Endothelial cell of umbilical vein (primary cell): ENCODE data around the gene CCDC6. TPM values are rescaled to one million over a fixed set of nuclear protein-coding genes. Genes with fewer than 3 reads are reported as not detected.

ENCODE experiments used
- BruUV-seq: library from RNA; stranded (reverse); fragments of 400-500 nt; replicated peaks from 2 replicates; lab custom pipeline; 2021; lab: Mats Ljungman, UMichigan
- CTCF ChIA-PET: fragments of 300-600, 350-600 bp; sonication (Branson Sonifier 250); formaldehyde crosslinking; loops from one replicate; lab custom pipeline; 2021; ENCODE audit warnings: antibody characterized with exemption, inconsistent platforms; lab: Charles Lee
- POLR2A ChIA-PET: fragments of 300-600, 350-600 bp; sonication (Branson Sonifier 250); formaldehyde crosslinking; loops from one replicate; lab custom pipeline; 2021; ENCODE audit warnings: antibody characterized with exemption, inconsistent platforms; lab: Charles Lee
- DNase-seq: peaks from one replicate; pipeline ENCODE4 v3.0.0-alpha.2; 2011; ENCODE audit warnings: low read depth, low spot score
- FAIRE-seq: peaks from 2 replicates; lab custom pipeline; 2011; peaks lifted over from hg19 to GRCh38; lab: Jason Lieb, UNC
- H2AFZ ChIP-seq: 2 replicates; pipeline ENCODE4 v1.6.0; 2012; ENCODE audit warnings: low read depth, low read length, control low read depth, inconsistent platforms
- H3K27ac ChIP-seq: 2 replicates; pipeline ENCODE4 v1.5.1; 2011; ENCODE audit warnings: low read depth, mild to moderate bottlenecking, control low read depth, low read length, moderate library complexity; ENCODE audit not compliant: insufficient read depth
- H3K27me3 ChIP-seq, 2 experiments: 2 replicates each; pipeline versions ENCODE4 v1.6.0 to v1.6.1; 2011; ENCODE audit warnings: low read length in 2 of 2, mixed read lengths in 1 of 2; ENCODE audit not compliant: control insufficient read depth in 2 of 2, insufficient read depth in 2 of 2
- H3K36me3 ChIP-seq, 2 experiments: 2 replicates in 1 of 2; 3 replicates in 1 of 2; pipeline ENCODE4 v1.5.1; 2011; ENCODE audit warnings: low read length in 2 of 2, mild to moderate bottlenecking in 1 of 2, moderate library complexity in 1 of 2; ENCODE audit not compliant: control insufficient read depth in 2 of 2, insufficient read depth in 2 of 2; ENCODE audit errors: extremely low read depth in 1 of 2
- H3K4me1 ChIP-seq: 3 replicates; pipeline ENCODE4 v1.5.1; 2011; ENCODE audit warnings: mild to moderate bottlenecking, low read length; ENCODE audit not compliant: control insufficient read depth, insufficient read depth; ENCODE audit errors: extremely low read depth
- H3K4me2 ChIP-seq: 2 replicates; pipeline ENCODE4 v1.6.1; 2011; ENCODE audit warnings: low read length, control low read depth, mixed read lengths; ENCODE audit not compliant: insufficient read depth
- H3K4me3 ChIP-seq, 3 experiments: fragments of 200-600 bp in 1 of 3; sonication (generic), shearing (Covaris generic) in 1 of 3; replicated peaks in 1 of 3; 2 replicates each; pipeline ENCODE4 v1.5.1; 2011 to 2016; ENCODE audit warnings: control low read depth in 3 of 3, low read length in 3 of 3, mild to moderate bottlenecking in 2 of 3, inconsistent platforms in 1 of 3, low read depth in 1 of 3, moderate library complexity in 1 of 3; ENCODE audit not compliant: insufficient read depth in 1 of 3
- H3K79me2 ChIP-seq: 2 replicates; pipeline ENCODE4 v1.6.0; 2012; ENCODE audit warnings: low read length, inconsistent platforms; ENCODE audit not compliant: control insufficient read depth, insufficient read depth
- H3K9ac ChIP-seq: replicated peaks from 2 replicates; pipeline ENCODE3; 2011; ENCODE audit warnings: low read length, control low read depth; ENCODE audit not compliant: insufficient read depth; ENCODE audit errors: extremely low read depth
- H3K9me1 ChIP-seq: replicated peaks from 3 replicates; pipeline ENCODE4 v1.6.0; 2011; ENCODE audit warnings: mild to moderate bottlenecking, low read length; ENCODE audit not compliant: control insufficient read depth, insufficient read depth; ENCODE audit errors: extremely low read depth
- H3K9me3 ChIP-seq: replicated peaks from 2 replicates; pipeline ENCODE4 v1.5.1; 2012; ENCODE audit warnings: low read length, inconsistent platforms; ENCODE audit not compliant: control insufficient read depth, insufficient read depth
- H4K20me1 ChIP-seq: replicated peaks from 2 replicates; pipeline ENCODE3; 2011; ENCODE audit warnings: mild to moderate bottlenecking, low read length; ENCODE audit not compliant: control insufficient read depth, insufficient read depth; ENCODE audit errors: extremely low read depth
- EZH2 ChIP-seq: IDR thresholded peaks from 2 replicates; pipeline ENCODE4 v1.6.1; 2012; ENCODE audit warnings: borderline replicate concordance, low read depth, mild to moderate bottlenecking, moderate library complexity, low read length, inconsistent platforms; ENCODE audit not compliant: severe bottlenecking
- FOS ChIP-seq: IDR thresholded peaks from 2 replicates; pipeline ENCODE4 v1.6.1; 2011; ENCODE audit warnings: mild to moderate bottlenecking, low read length, moderate library complexity, borderline replicate concordance; ENCODE audit not compliant: insufficient read depth
- GATA2 ChIP-seq: IDR thresholded peaks from 2 replicates; pipeline ENCODE4 v1.7.0; 2011; ENCODE audit warnings: low read depth, mild to moderate bottlenecking, moderate library complexity, mixed read lengths, low read length; ENCODE audit not compliant: insufficient read length, insufficient read depth
- JUN ChIP-seq: IDR thresholded peaks from 2 replicates; pipeline ENCODE4 v1.6.1; 2011; ENCODE audit warnings: borderline replicate concordance, low read depth; ENCODE audit not compliant: insufficient read length, insufficient read depth
- MYC ChIP-seq: IDR thresholded peaks from one replicate; pipeline ENCODE4 v1.6.1; 2011; ENCODE audit warnings: mild to moderate bottlenecking, low read depth, low read length
- POLR2A ChIP-seq: IDR thresholded peaks from 2 replicates; pipeline ENCODE4 v1.6.1; 2012; ENCODE audit warnings: low read depth, mild to moderate bottlenecking, control low read depth, low read length
- POLR2AphosphoS5 ChIP-seq: IDR thresholded peaks from 2 replicates; pipeline ENCODE4 v1.6.1; 2012; ENCODE audit warnings: low read depth, mild to moderate bottlenecking, control low read depth, low read length, moderate library complexity; ENCODE audit not compliant: insufficient read depth
- dilution Hi-C: fragments of 300-500 bp; cut with MboI; formaldehyde crosslinking; loops from one replicate; pipeline ENCODE4 v1.15.0; 2019; ENCODE audit warnings: low sequenced_read_pairs; ENCODE audit not compliant: extremely low pct_ligation_motif_present
- intact Hi-C: fragments of 100-400 bp; cut with micrococcal nuclease; formaldehyde crosslinking; loops from one replicate; pipeline ENCODE4 v1.10.0; 2022
- polyA plus RNA-seq, 4 experiments: library from polyadenylated mRNA; depleted of rRNA in 3 of 4; stranded (reverse) in 3 of 4; unstranded in 1 of 4; fragments of >200 nt; gene quantifications; 2 replicates each; pipeline versions ENCODE4 v1.2.1 to v1.2.3, GENCODE V29; 2011 to 2012; ENCODE audit warnings: missing spikeins in 1 of 4
- total RNA-seq: library from RNA; stranded (reverse); gene quantifications from 2 replicates; pipeline ENCODE4 v1.2.3, GENCODE V29; 2021
- TF ChIP-seq, protein P1 (sequence below): IDR thresholded peaks from 2 replicates; pipeline ENCODE4 v1.6.1; 2011; ENCODE audit not compliant: insufficient read depth, insufficient read length
- TF ChIP-seq, protein P2 (sequence below), 2 donors: IDR thresholded peaks; 1 replicate in 1 of 2; 2 replicates in 1 of 2; pipeline ENCODE4 v1.5.1; 2011; ENCODE audit warnings: low read length in 2 of 2, mild to moderate bottlenecking in 2 of 2, moderate library complexity in 2 of 2, control low read depth in 1 of 2, inconsistent platforms in 1 of 2, low read depth in 1 of 2; ENCODE audit not compliant: insufficient read depth in 1 of 2; ENCODE audit errors: extremely low read depth in 1 of 2

The CCDC6 gene
- total and polyA plus RNA-seq, 2 donors (not counting 3 experiments of a cell fraction or from before 2014, with no cell fraction given), result 16.8 to 36.8 TPM

DNA sequence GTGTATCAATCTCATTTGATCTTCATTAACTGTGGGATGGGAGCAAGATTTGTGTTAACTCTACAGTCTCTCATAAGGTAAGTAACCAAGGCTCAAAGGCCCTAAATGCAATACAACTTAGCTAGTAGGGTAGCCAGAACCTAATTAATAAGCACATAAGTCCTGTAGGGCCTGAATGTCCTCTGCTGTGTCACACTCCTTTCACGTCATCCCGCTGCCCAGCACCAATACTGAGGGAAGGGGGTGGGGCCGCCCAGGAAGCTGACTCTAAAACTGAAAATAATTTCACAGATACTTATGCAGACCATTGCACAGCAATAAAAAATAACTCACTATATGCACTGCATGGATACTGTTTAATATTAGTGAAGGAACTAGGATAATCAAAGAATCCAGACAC lies 13.7 kb downstream of the CCDC6 start:
- H2AFZ ChIP-seq, result no peak overlapping the region
- no peaks in the 10 kb centered on the region for H4K20me1 ChIP-seq
- CTCF ChIA-PET, result interaction anchor here (1.3 to 2.6 kb wide), 2 partner anchors 8 to 13 kb away, joined by 3 to 10 read pairs; partner anchors contain the start of gene CCDC6
- H3K4me2 ChIP-seq, result no peak overlapping the region
- TF ChIP-seq, protein P1, sequence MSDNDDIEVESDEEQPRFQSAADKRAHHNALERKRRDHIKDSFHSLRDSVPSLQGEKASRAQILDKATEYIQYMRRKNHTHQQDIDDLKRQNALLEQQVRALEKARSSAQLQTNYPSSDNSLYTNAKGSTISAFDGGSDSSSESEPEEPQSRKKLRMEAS, result no peak
- no peak for TF ChIP-seq EZH2
- TF ChIP-seq FOS, result no peak
- TF ChIP-seq POLR2AphosphoS5, result no peak
- TF ChIP-seq MYC, result no peak
- no peak for TF ChIP-seq GATA2
- TF ChIP-seq POLR2A, result no peak
- TF ChIP-seq, protein P2, sequence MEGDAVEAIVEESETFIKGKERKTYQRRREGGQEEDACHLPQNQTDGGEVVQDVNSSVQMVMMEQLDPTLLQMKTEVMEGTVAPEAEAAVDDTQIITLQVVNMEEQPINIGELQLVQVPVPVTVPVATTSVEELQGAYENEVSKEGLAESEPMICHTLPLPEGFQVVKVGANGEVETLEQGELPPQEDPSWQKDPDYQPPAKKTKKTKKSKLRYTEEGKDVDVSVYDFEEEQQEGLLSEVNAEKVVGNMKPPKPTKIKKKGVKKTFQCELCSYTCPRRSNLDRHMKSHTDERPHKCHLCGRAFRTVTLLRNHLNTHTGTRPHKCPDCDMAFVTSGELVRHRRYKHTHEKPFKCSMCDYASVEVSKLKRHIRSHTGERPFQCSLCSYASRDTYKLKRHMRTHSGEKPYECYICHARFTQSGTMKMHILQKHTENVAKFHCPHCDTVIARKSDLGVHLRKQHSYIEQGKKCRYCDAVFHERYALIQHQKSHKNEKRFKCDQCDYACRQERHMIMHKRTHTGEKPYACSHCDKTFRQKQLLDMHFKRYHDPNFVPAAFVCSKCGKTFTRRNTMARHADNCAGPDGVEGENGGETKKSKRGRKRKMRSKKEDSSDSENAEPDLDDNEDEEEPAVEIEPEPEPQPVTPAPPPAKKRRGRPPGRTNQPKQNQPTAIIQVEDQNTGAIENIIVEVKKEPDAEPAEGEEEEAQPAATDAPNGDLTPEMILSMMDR (IDR thresholded peaks at IDR 0.05; ENCODE audit: extremely low read depth in 1 of 2, insufficient read depth in 1 of 2, low read depth in 1 of 2, low read length in 2 of 2), result no peak
- no peak for TF ChIP-seq JUN
- no peaks in the 10 kb centered on the region for H3K27me3 ChIP-seq
- no TSS peak for BruUV-seq
- no peak overlapping the region for H3K27ac ChIP-seq
- no peak overlapping the region for H3K4me3 ChIP-seq
- peaks cover 0 to 3% of the 10 kb centered on the region in 2 experiments for H3K36me3 ChIP-seq
- H3K9me3 ChIP-seq, result no peaks in the 10 kb centered on the region
- intact Hi-C loops (no loop called here), dilution Hi-C loops (no loop called here)
- DNase-seq (no peak), FAIRE-seq (no peak)
- peaks cover 68% of the 10 kb centered on the region for H3K79me2 ChIP-seq
- POLR2A ChIA-PET, result no interaction called here
- no peak overlapping the region for H3K9ac ChIP-seq
- no peaks in the 10 kb centered on the region for H3K4me1 ChIP-seq
- H3K9me1 ChIP-seq, result no peaks in the 10 kb centered on the region
